Liver (tissue), 9 donors: ENCODE measurements around the gene CTBS. TPM values are rescaled to one million over a fixed set of nuclear protein-coding genes. Genes with fewer than 3 reads are reported as not detected.
A peak's percentile ranks its signal among the peaks of the same experiment; 100 is the strongest.

Source experiments
- DNase-seq: peaks from one replicate; pipeline ENCODE4 v3.0.0-alpha.2; 2017; ENCODE audit warnings: low spot score
- H3K27ac ChIP-seq, 2 donors: one replicate each; pipeline ENCODE4 v1.7.0; 2013; ENCODE audit warnings: inconsistent platforms in 2 of 2, low read length in 2 of 2, control low read depth in 1 of 2, low read depth in 1 of 2, mild to moderate bottlenecking in 1 of 2
- H3K27me3 ChIP-seq, 4 donors: one replicate each; pipeline versions ENCODE4 v1.6.1 to v1.7.0; 2013; ENCODE audit warnings: low read length in 3 of 4, inconsistent platforms in 1 of 4, mild to moderate bottlenecking in 1 of 4, moderate library complexity in 1 of 4; ENCODE audit not compliant: control insufficient read depth in 4 of 4, insufficient read depth in 4 of 4
- H3K36me3 ChIP-seq, 4 donors: one replicate each; pipeline versions ENCODE4 v1.6.1 to v1.7.0; 2013; ENCODE audit warnings: low read length in 3 of 4, mild to moderate bottlenecking in 3 of 4, low read depth in 1 of 4, moderate library complexity in 1 of 4; ENCODE audit not compliant: control insufficient read depth in 4 of 4, insufficient read depth in 3 of 4
- H3K4me1 ChIP-seq, 4 donors: one replicate each; pipeline versions ENCODE4 v1.6.1 to v1.7.0; 2013; ENCODE audit warnings: low read length in 3 of 4, mild to moderate bottlenecking in 3 of 4, moderate library complexity in 1 of 4; ENCODE audit not compliant: control insufficient read depth in 4 of 4, insufficient read depth in 4 of 4
- H3K4me3 ChIP-seq, 3 donors: one replicate each; pipeline versions ENCODE4 v1.6.1 to v1.7.0; 2013; ENCODE audit warnings: low read length in 3 of 3, control low read depth in 1 of 3, low read depth in 1 of 3, mild to moderate bottlenecking in 1 of 3
- H3K9ac ChIP-seq, 2 donors: one replicate each; pipeline ENCODE4 v1.7.0; 2013; ENCODE audit warnings: low read length in 2 of 2, mild to moderate bottlenecking in 2 of 2, moderate library complexity in 2 of 2, control low read depth in 1 of 2, low read depth in 1 of 2
- H3K9me3 ChIP-seq, 4 donors: one replicate each; pipeline versions ENCODE4 v1.6.1 to v1.7.0; 2013; ENCODE audit warnings: low read length in 3 of 4; ENCODE audit not compliant: control insufficient read depth in 4 of 4
- EGR1 ChIP-seq, 2 donors: IDR thresholded peaks; 2 replicates each; pipeline ENCODE4 v1.6.1; 2016 to 2018; ENCODE audit warnings: antibody characterized with exemption in 2 of 2, low read depth in 2 of 2
- FOXA1 ChIP-seq: IDR thresholded peaks from 2 replicates; pipeline ENCODE4 v1.6.1; 2016; ENCODE audit warnings: antibody characterized with exemption
- FOXA2 ChIP-seq: IDR thresholded peaks from 2 replicates; pipeline ENCODE4 v1.6.1; 2016; ENCODE audit warnings: antibody characterized with exemption
- GABPA ChIP-seq, 2 donors: IDR thresholded peaks in 1 of 2; conservative IDR thresholded peaks in 1 of 2; 2 replicates each; pipeline ENCODE4 v1.6.1; 2016; ENCODE audit warnings: antibody characterized with exemption in 2 of 2, mild to moderate bottlenecking in 1 of 2, moderate library complexity in 1 of 2
- HNF4A ChIP-seq, 2 donors: conservative IDR thresholded peaks; 2 replicates each; pipeline ENCODE4 v1.6.1; 2016; ENCODE audit warnings: antibody characterized with exemption in 2 of 2, mild to moderate bottlenecking in 2 of 2
- HNF4G ChIP-seq: IDR thresholded peaks from 2 replicates; pipeline ENCODE4 v1.6.1; 2016; ENCODE audit warnings: antibody characterized with exemption
- JUND ChIP-seq, 2 donors: IDR thresholded peaks; 2 replicates each; pipeline ENCODE4 v1.6.1; 2016; ENCODE audit warnings: antibody characterized with exemption in 2 of 2
- NR2F2 ChIP-seq: IDR thresholded peaks from 2 replicates; pipeline ENCODE4 v1.6.1; 2016; ENCODE audit warnings: antibody characterized with exemption
- RAD21 ChIP-seq, 2 donors: IDR thresholded peaks; 2 replicates each; pipeline ENCODE4 v1.6.1; 2016; ENCODE audit warnings: antibody characterized with exemption in 2 of 2, mild to moderate bottlenecking in 2 of 2
- RXRA ChIP-seq, 2 donors: IDR thresholded peaks; 2 replicates each; pipeline ENCODE4 v1.6.1; 2017 to 2018; ENCODE audit warnings: antibody characterized with exemption in 2 of 2, mild to moderate bottlenecking in 1 of 2
- SP1 ChIP-seq: IDR thresholded peaks from 2 replicates; pipeline ENCODE4 v1.6.1; 2018; ENCODE audit warnings: antibody characterized with exemption, mild to moderate bottlenecking
- TAF1 ChIP-seq: conservative IDR thresholded peaks from 2 replicates; pipeline ENCODE4 v1.6.1; 2016; ENCODE audit warnings: antibody characterized with exemption, mild to moderate bottlenecking
- YY1 ChIP-seq: IDR thresholded peaks from 2 replicates; pipeline ENCODE4 v1.6.1; 2016; ENCODE audit warnings: antibody characterized with exemption, mild to moderate bottlenecking
- WGBS: extraction: QIAGEN DNeasy Blood & Tissue Kit; methylation state at CpG from one replicate; pipeline ENCODE4 v1.1.7; 2013; 5-methylcytosine and 5-hydroxymethylcytosine counted together
- polyA plus RNA-seq, 2 donors: library from polyadenylated mRNA; stranded (reverse) in 1 of 2; unstranded in 1 of 2; fragments of 200-250 nt in 1 of 2; fragments of >200 nt in 1 of 2; fragmentation: Nextera tagmentation in 1 of 2; extraction: Ambion mirVana in 1 of 2; gene quantifications; one replicate each; pipeline versions ENCODE4 v1.2.1 to v1.2.3, GENCODE V29; 2013 to 2015
- total RNA-seq, 2 donors: library from RNA; depleted of rRNA; stranded (reverse); fragments of >200 nt; gene quantifications; one replicate each; pipeline ENCODE4 v1.2.3, GENCODE V29; 2014
- TF ChIP-seq, protein P1 (sequence below): fragments of 150-350 bp; IDR thresholded peaks from 2 replicates; pipeline ENCODE4 v1.5.1; 2017; ENCODE audit warnings: improper control_type of control experiment, low read depth, low read length; ENCODE audit not compliant: missing input control
- TF ChIP-seq, protein P2 (sequence below): IDR thresholded peaks from 2 replicates; pipeline ENCODE4 v1.6.1; 2016; ENCODE audit warnings: antibody characterized with exemption, mild to moderate bottlenecking
- TF ChIP-seq, protein P3 (sequence below): IDR thresholded peaks from 2 replicates; pipeline ENCODE4 v1.6.1; 2016; ENCODE audit warnings: antibody characterized with exemption
- TF ChIP-seq, protein P4 (sequence below): IDR thresholded peaks from 2 replicates; pipeline ENCODE4 v1.6.1; 2016; ENCODE audit warnings: antibody characterized with exemption
- TF ChIP-seq, protein P5 (sequence below): IDR thresholded peaks from 2 replicates; pipeline ENCODE4 v1.6.1; 2016; ENCODE audit warnings: antibody characterized with exemption
- donor health status: healthy.
- donor health status: healthy.
- donor health status: healthy.
- donor health status: healthy.
- donor health status: healthy.

Gene CTBS
- total and polyA plus RNA-seq, 4 donors: 8.5 to 26.9 (median 19.9) TPM

DNA sequence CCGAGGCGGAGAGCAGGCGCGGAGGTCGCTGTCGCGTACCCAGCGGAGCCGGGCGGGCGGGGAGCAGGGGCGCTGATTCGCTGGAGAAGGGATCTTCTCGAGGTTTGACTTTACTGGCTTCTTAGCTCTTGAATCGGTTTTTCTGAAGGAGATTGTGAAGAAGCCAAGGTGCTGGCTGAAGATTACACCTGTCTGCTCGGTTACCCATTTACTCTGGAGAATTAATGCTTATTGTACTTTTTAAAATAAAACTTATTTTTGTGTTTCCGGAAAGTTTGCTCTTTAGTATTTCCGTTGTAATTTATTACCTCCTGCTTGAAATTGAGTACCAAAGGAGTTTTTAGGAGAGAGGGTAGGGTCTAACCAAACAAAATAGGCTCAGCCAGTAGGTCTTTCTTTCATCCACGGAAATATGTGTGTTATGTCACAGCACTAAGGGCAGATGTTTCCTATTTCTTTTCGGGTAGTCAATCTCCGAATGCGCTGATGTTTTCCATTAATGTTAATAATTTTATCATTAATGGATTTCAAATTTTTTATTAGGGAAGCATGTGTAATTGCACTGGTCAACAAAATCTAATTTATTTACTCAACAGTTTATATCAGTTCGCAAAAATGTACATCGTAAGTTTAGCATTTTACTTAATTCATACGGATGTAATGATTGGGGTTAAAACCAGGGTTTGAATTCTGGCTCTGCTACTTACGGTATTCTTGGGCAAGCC is 67.3 kb downstream of the CTBS start (continued):
- TF ChIP-seq, protein P1, sequence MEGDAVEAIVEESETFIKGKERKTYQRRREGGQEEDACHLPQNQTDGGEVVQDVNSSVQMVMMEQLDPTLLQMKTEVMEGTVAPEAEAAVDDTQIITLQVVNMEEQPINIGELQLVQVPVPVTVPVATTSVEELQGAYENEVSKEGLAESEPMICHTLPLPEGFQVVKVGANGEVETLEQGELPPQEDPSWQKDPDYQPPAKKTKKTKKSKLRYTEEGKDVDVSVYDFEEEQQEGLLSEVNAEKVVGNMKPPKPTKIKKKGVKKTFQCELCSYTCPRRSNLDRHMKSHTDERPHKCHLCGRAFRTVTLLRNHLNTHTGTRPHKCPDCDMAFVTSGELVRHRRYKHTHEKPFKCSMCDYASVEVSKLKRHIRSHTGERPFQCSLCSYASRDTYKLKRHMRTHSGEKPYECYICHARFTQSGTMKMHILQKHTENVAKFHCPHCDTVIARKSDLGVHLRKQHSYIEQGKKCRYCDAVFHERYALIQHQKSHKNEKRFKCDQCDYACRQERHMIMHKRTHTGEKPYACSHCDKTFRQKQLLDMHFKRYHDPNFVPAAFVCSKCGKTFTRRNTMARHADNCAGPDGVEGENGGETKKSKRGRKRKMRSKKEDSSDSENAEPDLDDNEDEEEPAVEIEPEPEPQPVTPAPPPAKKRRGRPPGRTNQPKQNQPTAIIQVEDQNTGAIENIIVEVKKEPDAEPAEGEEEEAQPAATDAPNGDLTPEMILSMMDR: no peak
- no peak for TF ChIP-seq HNF4G
- no peak for TF ChIP-seq NR2F2

DNA sequence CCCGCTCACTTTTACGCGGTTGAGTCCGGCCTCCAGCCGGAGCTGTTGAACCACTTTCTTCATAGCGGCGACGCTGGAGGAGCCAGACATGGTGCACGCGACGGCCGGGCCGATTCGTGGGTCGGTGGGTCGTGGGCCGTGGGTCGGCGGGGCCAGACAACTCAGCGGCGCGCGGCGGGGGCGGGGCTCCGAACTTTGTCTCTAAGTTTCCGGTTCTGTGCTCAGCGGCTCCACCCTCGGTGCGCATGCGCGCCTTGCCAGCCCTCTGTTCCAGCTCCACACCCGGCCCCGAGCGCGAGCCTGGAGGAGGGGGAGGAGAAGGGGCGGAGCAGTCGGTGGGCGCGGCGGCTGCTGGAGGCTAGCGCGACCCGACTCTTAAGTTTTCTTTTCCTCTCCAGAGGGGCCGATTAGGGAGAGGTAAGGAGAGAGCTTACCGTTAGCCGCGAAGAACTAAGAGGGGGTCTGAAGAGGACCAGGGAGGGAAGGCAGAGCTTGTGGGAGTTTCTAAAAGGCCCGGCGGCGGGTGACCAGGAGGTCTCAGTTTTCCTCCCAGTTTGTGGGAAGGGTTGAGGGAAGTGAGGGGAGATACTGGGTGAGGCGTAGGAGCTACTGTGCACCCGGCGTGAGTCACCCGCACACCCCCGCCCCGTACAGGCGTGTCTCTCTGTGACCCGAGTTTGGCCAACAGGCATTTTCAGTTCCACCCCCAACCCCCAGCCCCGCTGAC is 68.1 kb downstream of the CTBS start, which contains the start of the genes GNG5 and SPATA1:
Gene GNG5, minus strand, starts transcription at position 580 of the 727 bp plus-strand sequence. Its CDS starts 490 bp downstream, at position 90.
Gene SPATA1, plus strand, starts transcription at position 385 of the 727 bp plus-strand sequence. CDS start 9,974 bp downstream, outside the sequence.
- H3K9ac ChIP-seq: peak within 1 kb of the TSS; percentile 92 to 99
- WGBS: under 1% methylated on average over 60 of the region's 60 CpGs
- H3K27me3 ChIP-seq: no peaks in the 10 kb centered on the region
- H3K36me3 ChIP-seq: peaks cover 0 to 7% (median 3%) of the 10 kb centered on the region in 4 donors
- peaks cover 1 to 45% (median 21%) of the 10 kb centered on the region in 4 donors for H3K4me1 ChIP-seq
- TF ChIP-seq, protein P2, sequence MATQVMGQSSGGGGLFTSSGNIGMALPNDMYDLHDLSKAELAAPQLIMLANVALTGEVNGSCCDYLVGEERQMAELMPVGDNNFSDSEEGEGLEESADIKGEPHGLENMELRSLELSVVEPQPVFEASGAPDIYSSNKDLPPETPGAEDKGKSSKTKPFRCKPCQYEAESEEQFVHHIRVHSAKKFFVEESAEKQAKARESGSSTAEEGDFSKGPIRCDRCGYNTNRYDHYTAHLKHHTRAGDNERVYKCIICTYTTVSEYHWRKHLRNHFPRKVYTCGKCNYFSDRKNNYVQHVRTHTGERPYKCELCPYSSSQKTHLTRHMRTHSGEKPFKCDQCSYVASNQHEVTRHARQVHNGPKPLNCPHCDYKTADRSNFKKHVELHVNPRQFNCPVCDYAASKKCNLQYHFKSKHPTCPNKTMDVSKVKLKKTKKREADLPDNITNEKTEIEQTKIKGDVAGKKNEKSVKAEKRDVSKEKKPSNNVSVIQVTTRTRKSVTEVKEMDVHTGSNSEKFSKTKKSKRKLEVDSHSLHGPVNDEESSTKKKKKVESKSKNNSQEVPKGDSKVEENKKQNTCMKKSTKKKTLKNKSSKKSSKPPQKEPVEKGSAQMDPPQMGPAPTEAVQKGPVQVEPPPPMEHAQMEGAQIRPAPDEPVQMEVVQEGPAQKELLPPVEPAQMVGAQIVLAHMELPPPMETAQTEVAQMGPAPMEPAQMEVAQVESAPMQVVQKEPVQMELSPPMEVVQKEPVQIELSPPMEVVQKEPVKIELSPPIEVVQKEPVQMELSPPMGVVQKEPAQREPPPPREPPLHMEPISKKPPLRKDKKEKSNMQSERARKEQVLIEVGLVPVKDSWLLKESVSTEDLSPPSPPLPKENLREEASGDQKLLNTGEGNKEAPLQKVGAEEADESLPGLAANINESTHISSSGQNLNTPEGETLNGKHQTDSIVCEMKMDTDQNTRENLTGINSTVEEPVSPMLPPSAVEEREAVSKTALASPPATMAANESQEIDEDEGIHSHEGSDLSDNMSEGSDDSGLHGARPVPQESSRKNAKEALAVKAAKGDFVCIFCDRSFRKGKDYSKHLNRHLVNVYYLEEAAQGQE: peak; percentile 89
- TF ChIP-seq JUND (IDR thresholded peaks at IDR 0.05) (peak; percentile 89 to 96), YY1 (peak; percentile 66), FOXA2 (peak; percentile 29), SP1 (peak; percentile 78), TAF1 (peak; percentile 94), FOXA1 (no peak), HNF4A (conservative IDR thresholded peaks at IDR 0.05) (peak; percentile 36 to 47), RXRA (IDR thresholded peaks at IDR 0.05) (peak; percentile 72 to 81), GABPA (IDR thresholded peaks at IDR 0.05 in 1 of 2, conservative IDR thresholded peaks at IDR 0.05 in 1 of 2) (peak in 1 of 2 donors; percentile 67), RAD21 (IDR thresholded peaks at IDR 0.05) (peak; percentile 14 to 20), HNF4G (peak; percentile 15), EGR1 (IDR thresholded peaks at IDR 0.05; ENCODE audit: low read depth in 2 of 2) (peak; percentile 38 to 52), NR2F2 (peak; percentile 68)
- TF ChIP-seq, protein P3, sequence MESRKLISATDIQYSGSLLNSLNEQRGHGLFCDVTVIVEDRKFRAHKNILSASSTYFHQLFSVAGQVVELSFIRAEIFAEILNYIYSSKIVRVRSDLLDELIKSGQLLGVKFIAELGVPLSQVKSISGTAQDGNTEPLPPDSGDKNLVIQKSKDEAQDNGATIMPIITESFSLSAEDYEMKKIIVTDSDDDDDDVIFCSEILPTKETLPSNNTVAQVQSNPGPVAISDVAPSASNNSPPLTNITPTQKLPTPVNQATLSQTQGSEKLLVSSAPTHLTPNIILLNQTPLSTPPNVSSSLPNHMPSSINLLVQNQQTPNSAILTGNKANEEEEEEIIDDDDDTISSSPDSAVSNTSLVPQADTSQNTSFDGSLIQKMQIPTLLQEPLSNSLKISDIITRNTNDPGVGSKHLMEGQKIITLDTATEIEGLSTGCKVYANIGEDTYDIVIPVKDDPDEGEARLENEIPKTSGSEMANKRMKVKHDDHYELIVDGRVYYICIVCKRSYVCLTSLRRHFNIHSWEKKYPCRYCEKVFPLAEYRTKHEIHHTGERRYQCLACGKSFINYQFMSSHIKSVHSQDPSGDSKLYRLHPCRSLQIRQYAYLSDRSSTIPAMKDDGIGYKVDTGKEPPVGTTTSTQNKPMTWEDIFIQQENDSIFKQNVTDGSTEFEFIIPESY: peak; percentile 30
- TF ChIP-seq, protein P1: no peak
- TF ChIP-seq, protein P4, sequence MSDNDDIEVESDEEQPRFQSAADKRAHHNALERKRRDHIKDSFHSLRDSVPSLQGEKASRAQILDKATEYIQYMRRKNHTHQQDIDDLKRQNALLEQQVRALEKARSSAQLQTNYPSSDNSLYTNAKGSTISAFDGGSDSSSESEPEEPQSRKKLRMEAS: peak; percentile 36
- TF ChIP-seq, protein P5, sequence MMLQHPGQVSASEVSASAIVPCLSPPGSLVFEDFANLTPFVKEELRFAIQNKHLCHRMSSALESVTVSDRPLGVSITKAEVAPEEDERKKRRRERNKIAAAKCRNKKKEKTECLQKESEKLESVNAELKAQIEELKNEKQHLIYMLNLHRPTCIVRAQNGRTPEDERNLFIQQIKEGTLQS: peak; percentile 83
- H3K9me3 ChIP-seq: no peaks in the 10 kb centered on the region
- H3K4me3 ChIP-seq: peak within 1 kb of the TSS; percentile 89 to 98 (median 92)
- H3K27ac ChIP-seq: peak within 1 kb of the TSS; percentile 99 to 100
- peak; percentile 99 for DNase-seq
